H9 (cell line): Measurements from ENCODE around the gene ZC3H12D. TPM values are rescaled to one million over a fixed set of nuclear protein-coding genes. Genes with fewer than 3 reads are reported as not detected.

Source experiments
- DNase-seq: peaks from one replicate; pipeline ENCODE4 v3.0.0-alpha.2; 2017
- H2AFZ ChIP-seq: one replicate; pipeline ENCODE4 v1.6.1; 2013; ENCODE audit warnings: mild to moderate bottlenecking, low read length, control low read depth, moderate library complexity
- H2AK5ac ChIP-seq: 2 replicates; pipeline ENCODE4 v1.6.1; 2013; ENCODE audit warnings: low read length, control low read depth, mixed read lengths; ENCODE audit not compliant: insufficient read length
- H2BK120ac ChIP-seq: one replicate; pipeline ENCODE4 v1.6.1; 2013; ENCODE audit warnings: low read depth, mild to moderate bottlenecking, low read length, control low read depth, inconsistent platforms; ENCODE audit not compliant: poor library complexity, severe bottlenecking
- H2BK12ac ChIP-seq: 2 replicates; pipeline ENCODE4 v1.6.1; 2013; ENCODE audit warnings: low read length, control low read depth, mixed read lengths, low read depth; ENCODE audit not compliant: insufficient read length
- H2BK15ac ChIP-seq: 2 replicates; pipeline ENCODE4 v1.6.1; 2013; ENCODE audit warnings: low read depth, low read length, control low read depth
- H2BK20ac ChIP-seq: one replicate; pipeline ENCODE4 v1.6.1; 2013; ENCODE audit warnings: low read depth, mild to moderate bottlenecking, low read length, control low read depth, inconsistent platforms; ENCODE audit not compliant: poor library complexity, severe bottlenecking
- H2BK5ac ChIP-seq: 2 replicates; pipeline ENCODE4 v1.6.1; 2013; ENCODE audit warnings: low read length, control low read depth, mixed read lengths; ENCODE audit not compliant: insufficient read length
- H3K14ac ChIP-seq: 2 replicates; pipeline ENCODE4 v1.6.1; 2013; ENCODE audit warnings: low read length, control low read depth; ENCODE audit not compliant: insufficient read depth
- H3K18ac ChIP-seq: 2 replicates; pipeline ENCODE4 v1.6.1; 2013; ENCODE audit warnings: low read depth, mild to moderate bottlenecking, mixed read lengths, low read length, control low read depth; ENCODE audit not compliant: insufficient read length
- H3K23ac ChIP-seq: 2 replicates; pipeline ENCODE4 v1.6.1; 2013; ENCODE audit warnings: low read length, control low read depth, mixed read lengths, low read depth; ENCODE audit not compliant: insufficient read length
- H3K23me2 ChIP-seq: 2 replicates; pipeline ENCODE4 v1.6.1; 2013; ENCODE audit warnings: low read depth, mild to moderate bottlenecking, mixed read lengths, low read length, control low read depth; ENCODE audit not compliant: insufficient read length, poor library complexity, severe bottlenecking
- H3K27ac ChIP-seq: 2 replicates; pipeline ENCODE4 v1.5.1; 2013; ENCODE audit warnings: low read length, control low read depth, mixed read lengths, low read depth; ENCODE audit not compliant: insufficient read length
- H3K27me3 ChIP-seq: 2 replicates; pipeline ENCODE4 v1.6.1; 2013; ENCODE audit warnings: low read length, control low read depth, inconsistent platforms; ENCODE audit not compliant: insufficient read depth
- H3K4ac ChIP-seq: 2 replicates; pipeline ENCODE4 v1.6.1; 2013; ENCODE audit warnings: low read depth, mild to moderate bottlenecking, control low read depth, inconsistent platforms, low read length, moderate library complexity
- H3K4me1 ChIP-seq: 2 replicates; pipeline ENCODE4 v1.6.1; 2013; ENCODE audit warnings: low read length, control low read depth, inconsistent platforms; ENCODE audit not compliant: insufficient read depth
- H3K4me2 ChIP-seq: 2 replicates; pipeline ENCODE4 v1.6.1; 2013; ENCODE audit warnings: low read length, control low read depth, mixed read lengths; ENCODE audit not compliant: insufficient read length, insufficient read depth
- H3K56ac ChIP-seq: 2 replicates; pipeline ENCODE4 v1.6.1; 2013; ENCODE audit warnings: low read depth, mild to moderate bottlenecking, mixed read lengths, low read length, control low read depth; ENCODE audit not compliant: insufficient read length
- H3K79me1 ChIP-seq: 2 replicates; pipeline ENCODE4 v1.6.1; 2013; ENCODE audit warnings: low read depth, mild to moderate bottlenecking, moderate library complexity, low read length, control low read depth, inconsistent platforms; ENCODE audit not compliant: insufficient read depth, poor library complexity, severe bottlenecking
- H3K79me2 ChIP-seq: 2 replicates; pipeline ENCODE4 v1.6.1; 2013; ENCODE audit warnings: low read length, control low read depth, inconsistent platforms; ENCODE audit not compliant: insufficient read depth
- H3K9ac ChIP-seq: 2 replicates; pipeline ENCODE4 v1.6.1; 2013; ENCODE audit warnings: low read length, control low read depth, mixed read lengths; ENCODE audit not compliant: insufficient read length; ENCODE audit errors: extremely low read depth
- H3K9me3 ChIP-seq: one replicate; pipeline ENCODE4 v1.6.1; 2013; ENCODE audit warnings: low read depth, low read length, inconsistent platforms; ENCODE audit not compliant: control insufficient read depth
- H3T11ph ChIP-seq: one replicate; pipeline ENCODE4 v1.6.1; 2013; ENCODE audit warnings: mild to moderate bottlenecking, low read length, control low read depth, inconsistent platforms
- H4K20me1 ChIP-seq: one replicate; pipeline ENCODE4 v1.6.1; 2013; ENCODE audit not compliant: control insufficient read depth, insufficient read length, insufficient read depth
- H4K5ac ChIP-seq: 2 replicates; pipeline ENCODE4 v1.6.1; 2013; ENCODE audit warnings: low read depth, mild to moderate bottlenecking, mixed read lengths, low read length, control low read depth; ENCODE audit not compliant: insufficient read length
- H4K8ac ChIP-seq: replicated peaks from 2 replicates; pipeline ENCODE4 v1.6.1; 2013; ENCODE audit warnings: low read length, control low read depth, mixed read lengths, low read depth; ENCODE audit not compliant: insufficient read length
- H4K91ac ChIP-seq: 2 replicates; pipeline ENCODE4 v1.6.1; 2013; ENCODE audit warnings: low read depth, mild to moderate bottlenecking, moderate library complexity, mixed read lengths, low read length, control low read depth; ENCODE audit not compliant: insufficient read length
- H3K27ac Mint-ChIP-seq, 3 experiments: 2 replicates in 2 of 3; 3 replicates in 1 of 3; pipeline ENCODE4 v1.8.0; 2020 to 2021; ENCODE audit warnings: mixed read lengths in 3 of 3, mild to moderate bottlenecking in 1 of 3, moderate library complexity in 1 of 3
- H3K27me3 Mint-ChIP-seq: 2 replicates; pipeline ENCODE4 v1.8.0; 2021; ENCODE audit warnings: low read depth, mild to moderate bottlenecking, moderate library complexity, mixed read lengths
- H3K36me3 Mint-ChIP-seq, 3 experiments: 2 replicates in 2 of 3; 3 replicates in 1 of 3; pipeline ENCODE4 v1.8.0; 2020 to 2021; ENCODE audit warnings: low read depth in 3 of 3, mixed read lengths in 3 of 3; ENCODE audit not compliant: insufficient read depth in 1 of 3
- H3K4me1 Mint-ChIP-seq, 2 experiments: 2 replicates each; pipeline ENCODE4 v1.8.0; 2020; ENCODE audit warnings: mixed read lengths in 2 of 2
- H3K4me3 Mint-ChIP-seq, 2 experiments: 2 replicates in 1 of 2; 3 replicates in 1 of 2; pipeline ENCODE4 v1.8.0; 2020 to 2021; ENCODE audit warnings: mild to moderate bottlenecking in 2 of 2, mixed read lengths in 2 of 2, moderate library complexity in 1 of 2
- H3K9me3 Mint-ChIP-seq, 2 experiments: 2 replicates in 1 of 2; 3 replicates in 1 of 2; pipeline ENCODE4 v1.8.0; 2020; ENCODE audit warnings: mild to moderate bottlenecking in 2 of 2, mixed read lengths in 2 of 2, moderate library complexity in 1 of 2
- whole genome bisulfite sequencing: extraction: QIAGEN DNeasy Blood & Tissue Kit; methylation state at CpG from one replicate; pipeline ENCODE4 v1.1.7; 2013; ENCODE audit warnings: missing lambda C conversion rate, low lambda C conversion rate, mixed read lengths; ENCODE audit not compliant: insufficient read length; ENCODE audit errors: extremely low coverage; 5-methylcytosine and 5-hydroxymethylcytosine counted together
- total RNA-seq: library from RNA; stranded (reverse); gene quantifications from 2 replicates; pipeline ENCODE4 v1.2.1, GENCODE V29; 2021
- TF ChIP-seq, protein P1 (sequence below): fragments of 200-600 bp; sonication (generic); conservative IDR thresholded peaks from 3 replicates; pipeline ENCODE4 v1.8.0; 2021; ENCODE audit warnings: antibody characterized with exemption, mild to moderate bottlenecking

ZC3H12D gene
- total RNA-seq, 1 experiment from 2014 or later = 0.07 TPM

GRCh38 chr6:149425754-149426153 lies 59.1 kb downstream of the ZC3H12D start:
- no peaks in the 10 kb centered on the region for H3K23me2 ChIP-seq
- no peaks in the 10 kb centered on the region for H3K27me3 ChIP-seq
- Mint-ChIP-seq H3K4me1 (peaks cover 12 to 14% of the 10 kb centered on the region in 2 experiments), H3K9me3 (no peaks in the 10 kb centered on the region), H3K27ac (no peak overlapping the region), H3K27me3 (no peaks in the 10 kb centered on the region; the same call in 1 of the 2 replicates), H3K4me3 (no peak overlapping the region), H3K36me3 (no peaks in the 10 kb centered on the region)
- H3K4ac ChIP-seq = no peak overlapping the region
- H3T11ph ChIP-seq = no peak overlapping the region
- no peak overlapping the region for H4K91ac ChIP-seq
- H3K56ac ChIP-seq = no peak overlapping the region
- H2BK15ac ChIP-seq = no peak overlapping the region
- H2BK20ac ChIP-seq = no peak overlapping the region
- H4K20me1 ChIP-seq = no peaks in the 10 kb centered on the region
- H3K9ac ChIP-seq = no peak overlapping the region
- H3K27ac ChIP-seq = no peak overlapping the region
- no peak overlapping the region for H3K18ac ChIP-seq
- H3K4me1 ChIP-seq = no peaks in the 10 kb centered on the region
- H3K79me2 ChIP-seq = no peaks in the 10 kb centered on the region
- no peak overlapping the region for H3K14ac ChIP-seq
- no peak overlapping the region for H3K4me2 ChIP-seq
- no peak overlapping the region for H2BK12ac ChIP-seq
- no peak overlapping the region for H2BK5ac ChIP-seq
- no peaks in the 10 kb centered on the region for H3K79me1 ChIP-seq
- H3K9me3 ChIP-seq = no peaks in the 10 kb centered on the region
- no peak overlapping the region for H2AK5ac ChIP-seq
- H2BK120ac ChIP-seq = no peak overlapping the region
- no peak for DNase-seq
- H3K23ac ChIP-seq = no peak overlapping the region
- no peak overlapping the region for H4K8ac ChIP-seq
- no CpG with 5 or more reads among the region's 5 CpGs for WGBS
- no peak overlapping the region for H4K5ac ChIP-seq
- TF ChIP-seq, protein P1, sequence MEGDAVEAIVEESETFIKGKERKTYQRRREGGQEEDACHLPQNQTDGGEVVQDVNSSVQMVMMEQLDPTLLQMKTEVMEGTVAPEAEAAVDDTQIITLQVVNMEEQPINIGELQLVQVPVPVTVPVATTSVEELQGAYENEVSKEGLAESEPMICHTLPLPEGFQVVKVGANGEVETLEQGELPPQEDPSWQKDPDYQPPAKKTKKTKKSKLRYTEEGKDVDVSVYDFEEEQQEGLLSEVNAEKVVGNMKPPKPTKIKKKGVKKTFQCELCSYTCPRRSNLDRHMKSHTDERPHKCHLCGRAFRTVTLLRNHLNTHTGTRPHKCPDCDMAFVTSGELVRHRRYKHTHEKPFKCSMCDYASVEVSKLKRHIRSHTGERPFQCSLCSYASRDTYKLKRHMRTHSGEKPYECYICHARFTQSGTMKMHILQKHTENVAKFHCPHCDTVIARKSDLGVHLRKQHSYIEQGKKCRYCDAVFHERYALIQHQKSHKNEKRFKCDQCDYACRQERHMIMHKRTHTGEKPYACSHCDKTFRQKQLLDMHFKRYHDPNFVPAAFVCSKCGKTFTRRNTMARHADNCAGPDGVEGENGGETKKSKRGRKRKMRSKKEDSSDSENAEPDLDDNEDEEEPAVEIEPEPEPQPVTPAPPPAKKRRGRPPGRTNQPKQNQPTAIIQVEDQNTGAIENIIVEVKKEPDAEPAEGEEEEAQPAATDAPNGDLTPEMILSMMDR = no peak
- no peak overlapping the region for H2AFZ ChIP-seq
